ENCODE results near the gene HBP1. TPM values are rescaled to one million over a fixed set of nuclear protein-coding genes. Genes with fewer than 3 reads are reported as not detected.
A peak's percentile ranks its signal among the peaks of the same experiment; 100 is the strongest.

The HBP1 gene
- total RNA-seq, 1 experiment from 2014 or later = 26.8 TPM

DNA sequence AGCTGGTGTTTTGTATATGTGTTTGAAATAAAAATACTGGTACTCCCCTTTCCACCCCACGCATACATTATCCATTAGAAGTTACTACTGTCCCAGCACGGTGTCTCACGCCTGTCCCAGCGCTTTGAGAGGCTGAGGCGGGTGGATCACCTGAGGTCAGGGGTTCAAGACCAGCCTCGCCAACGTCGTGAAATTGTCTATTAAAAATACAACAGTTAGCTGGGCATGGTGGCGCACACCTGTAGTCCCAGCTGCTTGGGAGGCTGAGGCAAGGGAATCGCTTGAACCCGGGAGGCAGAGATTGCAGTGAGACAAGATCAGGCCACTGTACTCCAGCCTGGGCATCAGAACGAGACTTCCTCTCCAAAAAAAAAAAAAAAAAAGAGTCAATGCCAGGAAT, 2.7 kb downstream of the HBP1 start:
- Histone ChIP-seq H3K36me3 (no peaks in the 10 kb centered on the region), H3K4me3 (no peak overlapping the region), H3K27me3 (no peaks in the 10 kb centered on the region), H3K9me3 (no peaks in the 10 kb centered on the region)
- no peak for DNase-seq

DNA sequence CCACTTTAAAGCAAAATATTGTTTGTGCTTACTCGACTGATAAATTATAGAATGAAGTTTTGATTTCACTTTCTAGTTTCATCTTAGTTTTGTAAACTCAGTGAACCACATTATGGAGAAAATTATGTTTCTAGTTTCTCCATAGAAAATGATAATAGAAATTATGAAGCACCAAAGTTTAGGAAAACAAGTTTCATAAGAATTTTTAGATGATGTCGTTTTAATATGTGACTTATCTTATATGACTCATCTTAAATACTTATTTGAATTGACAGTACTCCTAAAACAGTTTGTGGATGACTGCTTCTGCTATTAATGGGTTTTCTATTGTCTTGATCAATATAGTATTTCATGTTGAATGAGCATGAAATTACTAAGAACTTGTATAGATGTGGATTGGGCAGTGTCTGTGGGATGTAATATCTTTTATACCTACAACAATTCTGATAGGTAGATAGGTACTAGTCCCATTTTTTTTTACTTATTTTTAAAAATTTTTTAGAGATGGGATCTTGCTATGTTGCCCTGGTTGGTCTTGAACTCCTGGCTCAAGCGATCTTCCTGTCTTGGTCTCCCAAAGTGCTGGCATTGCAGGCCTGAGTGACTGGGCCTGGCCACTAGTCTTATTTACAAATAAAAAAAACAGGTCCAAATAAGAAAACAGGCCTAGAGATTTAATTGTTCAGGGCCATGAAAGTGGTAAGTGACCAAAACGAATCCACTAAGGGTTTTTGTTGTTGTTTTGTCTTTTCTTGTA, 3.7 kb downstream of the HBP1 start:
- H3K9me3 ChIP-seq = no peaks in the 10 kb centered on the region
- no peak for DNase-seq
- no peak overlapping the region for H3K4me3 ChIP-seq
- H3K36me3 ChIP-seq = no peaks in the 10 kb centered on the region
- H3K27me3 ChIP-seq = no peaks in the 10 kb centered on the region

DNA sequence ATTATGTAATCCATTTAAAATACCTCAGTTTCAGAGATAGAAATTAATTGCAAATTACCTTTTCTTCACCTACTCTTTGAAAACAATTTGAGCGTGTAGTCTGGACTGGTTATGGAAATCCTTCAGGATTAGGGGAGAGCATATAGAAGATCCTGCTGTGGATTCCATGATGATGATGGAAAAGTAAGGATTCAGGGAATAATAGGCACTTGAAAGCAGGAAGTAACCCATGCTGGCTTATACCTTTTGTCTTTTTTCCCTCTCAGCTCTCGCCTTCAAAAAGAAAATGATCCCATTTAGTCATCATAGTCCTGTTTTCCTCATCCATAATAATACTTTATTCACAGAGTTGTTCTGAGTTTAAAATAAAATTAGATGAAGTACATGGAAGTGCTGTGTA, 4.4 kb downstream of the HBP1 start:
- no peak for DNase-seq
- no peaks in the 10 kb centered on the region for H3K36me3 ChIP-seq
- no peaks in the 10 kb centered on the region for H3K27me3 ChIP-seq
- H3K4me3 ChIP-seq = no peak overlapping the region
- no peaks in the 10 kb centered on the region for H3K9me3 ChIP-seq

DNA sequence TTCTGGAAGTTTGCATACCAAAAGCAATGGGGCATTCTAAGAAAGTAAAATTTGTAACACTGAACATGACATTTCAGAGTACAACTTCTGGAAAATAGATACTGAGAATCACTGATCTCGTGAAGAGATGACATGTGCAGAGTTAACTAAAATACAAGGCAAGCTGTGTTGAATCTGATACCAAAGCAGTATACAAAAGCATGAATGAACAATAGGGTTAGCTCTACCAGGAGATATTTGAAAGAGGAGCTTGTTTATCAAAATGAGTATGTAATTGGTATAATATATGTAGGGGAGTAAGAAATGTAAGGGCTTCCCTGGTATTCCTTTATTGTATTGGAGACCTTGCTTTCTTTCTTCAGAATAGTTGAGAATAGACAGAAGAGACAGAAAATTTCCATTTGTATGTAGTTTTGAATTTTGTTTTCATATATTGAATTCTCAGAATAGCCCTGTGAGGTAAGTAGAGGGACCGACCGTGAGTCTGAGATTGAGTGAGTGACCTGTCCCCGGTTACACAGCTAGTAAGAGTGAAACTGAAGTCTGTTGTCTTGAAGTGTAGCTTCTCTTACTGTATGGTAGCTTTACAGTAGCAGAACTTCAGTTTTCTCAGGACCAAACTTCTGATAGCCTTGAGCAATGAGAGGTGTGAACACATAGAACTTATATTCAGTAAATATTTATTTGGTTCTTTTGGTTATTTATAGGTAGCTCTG, 5.0 kb downstream of the HBP1 start:
- Histone ChIP-seq H3K36me3 (no peaks in the 10 kb centered on the region), H3K27me3 (no peaks in the 10 kb centered on the region), H3K4me3 (no peak overlapping the region), H3K9me3 (no peaks in the 10 kb centered on the region)
- no peak for DNase-seq

DNA sequence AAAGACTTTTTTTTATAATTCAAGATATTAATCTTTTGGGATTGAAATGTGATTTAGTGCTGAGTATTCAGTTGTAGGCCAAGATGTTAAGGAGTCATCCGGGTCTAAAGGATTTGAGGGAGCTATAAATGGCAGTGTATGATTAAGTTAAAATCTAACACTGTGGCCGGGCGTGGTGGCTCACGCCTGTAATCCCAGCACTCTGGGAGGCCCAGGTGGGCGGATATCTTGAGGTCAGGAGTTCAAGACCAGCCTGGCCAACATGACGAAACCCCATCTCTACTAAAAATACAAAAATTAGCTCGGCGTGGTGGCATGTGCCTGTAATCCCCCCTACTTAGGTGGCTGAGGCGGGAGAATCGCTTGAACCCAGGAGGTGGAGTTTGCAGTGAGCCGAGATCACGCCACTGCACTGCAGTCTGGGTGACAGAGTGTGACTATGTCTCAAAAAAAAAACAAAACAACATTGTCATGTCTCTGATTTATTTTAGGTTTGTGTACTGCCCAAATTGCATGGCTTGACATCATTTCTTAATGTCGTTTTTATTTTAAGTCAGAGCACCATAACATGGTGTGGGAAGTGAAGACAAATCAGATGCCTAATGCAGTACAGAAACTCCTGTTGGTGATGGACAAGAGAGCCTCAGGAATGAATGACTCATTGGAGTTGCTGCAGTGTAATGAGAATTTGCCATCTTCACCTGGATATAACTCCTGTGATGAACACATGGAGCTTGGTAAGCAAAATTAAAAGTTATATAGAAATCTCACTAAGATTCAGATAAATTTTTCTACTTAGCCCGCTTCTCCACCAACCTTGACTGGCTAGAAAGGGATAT, 10.7 kb downstream of the HBP1 start:
- peak; percentile 4 for DNase-seq
- Histone ChIP-seq H3K36me3 (no peaks in the 10 kb centered on the region), H3K9me3 (no peaks in the 10 kb centered on the region), H3K27me3 (no peaks in the 10 kb centered on the region), H3K4me3 (no peak overlapping the region)

DNA sequence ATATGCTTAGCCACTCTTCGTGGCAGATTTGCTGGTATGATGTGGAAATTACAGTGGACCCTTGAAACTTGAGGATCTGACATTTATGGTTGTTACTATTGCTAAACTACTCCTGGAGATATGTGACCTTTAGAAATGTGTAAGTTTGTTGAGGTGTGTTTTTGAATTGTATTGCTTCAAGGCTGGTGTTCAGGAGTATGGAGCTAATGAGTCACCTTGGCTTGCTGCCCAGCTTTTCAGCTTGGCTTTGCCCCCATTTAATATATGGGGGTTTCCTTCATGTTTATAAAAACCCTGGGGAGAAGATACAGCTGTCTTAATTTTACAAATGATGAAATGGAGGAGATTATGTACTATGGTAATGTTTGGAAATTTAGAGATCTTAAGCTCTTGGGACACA, 11.6 kb downstream of the HBP1 start:
- Histone ChIP-seq H3K36me3 (no peaks in the 10 kb centered on the region), H3K4me3 (no peak overlapping the region), H3K27me3 (no peaks in the 10 kb centered on the region), H3K9me3 (no peaks in the 10 kb centered on the region)
- peak; percentile 54 for DNase-seq

DNA sequence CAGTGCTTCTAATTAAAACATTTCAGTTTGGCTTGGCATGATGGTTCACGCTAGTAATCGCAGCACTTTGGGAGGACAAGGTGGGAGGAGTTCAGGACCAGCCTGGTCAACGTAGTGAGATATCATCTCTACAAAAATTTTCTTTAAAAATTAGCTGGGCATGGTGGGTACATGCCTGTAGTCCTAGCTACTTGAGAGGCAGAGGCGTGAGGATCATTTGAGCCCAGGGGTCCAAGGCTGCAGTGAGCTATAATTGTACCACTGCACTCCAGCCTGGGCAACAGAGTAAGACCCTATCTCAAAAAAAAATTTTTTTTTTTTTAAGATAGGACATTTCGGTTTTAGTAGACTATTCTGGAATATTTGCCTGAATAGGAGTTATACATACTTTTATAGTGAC, 12.4 kb downstream of the HBP1 start:
- Histone ChIP-seq H3K9me3 (no peaks in the 10 kb centered on the region), H3K27me3 (no peaks in the 10 kb centered on the region), H3K36me3 (no peaks in the 10 kb centered on the region), H3K4me3 (no peak overlapping the region)
- DNase-seq = no peak

DNA sequence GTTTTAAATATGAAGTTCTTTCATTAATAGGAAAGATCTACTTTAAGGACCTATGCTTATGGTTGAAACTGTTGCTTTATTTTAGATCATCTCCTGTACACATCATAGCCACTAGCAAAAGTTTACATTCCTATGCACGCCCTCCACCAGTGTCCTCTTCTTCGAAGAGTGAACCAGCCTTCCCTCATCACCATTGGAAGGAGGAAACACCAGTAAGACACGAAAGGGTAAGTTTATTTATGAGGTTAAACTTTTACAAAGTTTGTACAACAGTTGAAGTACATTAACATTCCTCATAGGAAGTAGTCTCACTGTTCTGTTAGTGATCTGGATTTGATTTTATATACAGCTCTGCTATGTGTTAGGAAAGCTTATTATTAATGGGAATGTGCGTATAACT, 16.9 kb downstream of the HBP1 start:
- Histone ChIP-seq H3K36me3 (peaks cover 4% of the 10 kb centered on the region; the same call in 1 of the 2 replicates), H3K9me3 (no peaks in the 10 kb centered on the region), H3K27me3 (no peaks in the 10 kb centered on the region), H3K4me3 (no peak overlapping the region)
- DNase-seq = no peak

DNA sequence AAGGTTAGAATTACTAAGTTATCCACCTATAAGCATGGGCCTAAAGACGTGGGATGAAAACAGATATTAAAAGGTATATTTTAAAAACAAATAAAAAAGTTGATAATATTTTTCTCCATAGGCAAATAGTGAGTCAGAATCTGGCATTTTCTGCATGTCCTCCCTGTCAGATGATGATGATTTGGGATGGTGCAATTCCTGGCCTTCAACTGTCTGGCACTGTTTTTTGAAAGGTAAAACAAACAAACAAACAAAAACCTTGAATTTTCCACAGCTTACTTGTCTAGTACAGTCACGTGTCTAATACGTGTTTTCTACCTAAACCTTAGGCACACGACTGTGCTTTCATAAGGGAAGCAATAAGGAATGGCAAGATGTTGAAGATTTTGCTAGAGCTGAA, 17.4 kb downstream of the HBP1 start:
- no peak overlapping the region for H3K4me3 ChIP-seq
- H3K9me3 ChIP-seq = no peaks in the 10 kb centered on the region
- no peak for DNase-seq
- no peaks in the 10 kb centered on the region for H3K27me3 ChIP-seq
- peaks cover 4% of the 10 kb centered on the region; the same call in 1 of the 2 replicates for H3K36me3 ChIP-seq

DNA sequence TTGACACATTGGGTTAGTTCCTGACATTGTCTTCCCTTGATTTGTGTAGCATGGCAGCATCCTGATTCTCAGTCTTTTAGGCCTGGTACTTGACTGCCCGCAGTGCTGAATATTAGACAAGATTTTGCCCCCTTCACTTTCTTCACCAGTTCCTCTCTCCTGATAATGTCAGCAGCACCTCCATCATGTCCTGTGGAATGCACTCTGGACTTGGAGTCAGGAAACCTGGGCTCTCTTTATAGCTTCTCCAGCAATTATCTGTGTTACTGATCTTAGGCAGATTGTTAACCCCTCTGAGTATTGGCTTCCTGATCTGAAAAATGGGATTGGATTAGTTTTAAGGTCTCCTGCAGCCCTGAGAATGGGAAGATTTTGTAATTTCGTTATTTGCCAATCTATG, 19.0 kb downstream of the HBP1 start:
- no peaks in the 10 kb centered on the region for H3K27me3 ChIP-seq
- no peak overlapping the region for H3K4me3 ChIP-seq
- no peak for DNase-seq
- peaks cover 4% of the 10 kb centered on the region; the same call in 1 of the 2 replicates for H3K36me3 ChIP-seq
- no peaks in the 10 kb centered on the region for H3K9me3 ChIP-seq

DNA sequence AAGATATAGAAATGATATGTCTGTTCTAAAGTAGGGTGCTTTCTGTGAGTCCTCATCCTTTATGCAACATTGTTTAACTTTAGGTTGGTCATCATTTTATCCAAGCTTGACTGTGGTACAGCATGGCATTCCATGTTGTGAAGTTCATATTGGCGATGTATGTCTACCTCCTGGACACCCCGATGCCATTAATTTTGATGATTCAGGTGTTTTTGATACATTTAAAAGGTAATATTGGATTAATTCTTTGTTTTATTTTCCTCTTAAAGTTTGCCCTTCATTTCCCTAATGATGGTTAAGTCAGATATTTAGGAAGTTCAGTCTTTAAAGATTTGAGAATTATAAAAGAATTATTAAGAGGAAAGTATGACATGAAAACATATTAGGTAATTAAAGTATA, 21.3 kb downstream of the HBP1 start:
- Histone ChIP-seq H3K36me3 (peaks cover 4% of the 10 kb centered on the region; the same call in 1 of the 2 replicates), H3K9me3 (no peaks in the 10 kb centered on the region), H3K4me3 (no peak overlapping the region), H3K27me3 (no peaks in the 10 kb centered on the region)
- no peak for DNase-seq

DNA sequence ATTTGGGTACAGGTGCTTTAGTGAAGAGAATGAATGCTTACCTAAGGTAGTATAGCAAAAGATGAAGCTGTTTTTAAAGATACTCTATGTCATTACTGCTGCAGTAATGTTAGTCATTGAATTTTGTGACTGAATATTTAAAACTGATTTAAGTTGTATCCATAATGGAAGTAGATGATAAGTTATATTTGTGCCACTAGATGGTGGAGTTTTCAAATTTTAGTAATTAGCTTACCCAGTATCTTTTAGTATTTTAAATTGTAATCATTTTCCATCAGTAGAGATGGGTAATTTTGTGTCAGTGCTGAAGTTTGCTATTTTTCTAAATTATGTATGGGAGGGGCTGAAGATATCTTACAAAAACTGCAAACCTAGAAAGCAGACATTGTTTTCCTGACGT, 25.2 kb downstream of the HBP1 start:
- DNase-seq = no peak
- Histone ChIP-seq H3K4me3 (no peak overlapping the region), H3K36me3 (no peaks in the 10 kb centered on the region), H3K9me3 (no peaks in the 10 kb centered on the region), H3K27me3 (no peaks in the 10 kb centered on the region)

DNA sequence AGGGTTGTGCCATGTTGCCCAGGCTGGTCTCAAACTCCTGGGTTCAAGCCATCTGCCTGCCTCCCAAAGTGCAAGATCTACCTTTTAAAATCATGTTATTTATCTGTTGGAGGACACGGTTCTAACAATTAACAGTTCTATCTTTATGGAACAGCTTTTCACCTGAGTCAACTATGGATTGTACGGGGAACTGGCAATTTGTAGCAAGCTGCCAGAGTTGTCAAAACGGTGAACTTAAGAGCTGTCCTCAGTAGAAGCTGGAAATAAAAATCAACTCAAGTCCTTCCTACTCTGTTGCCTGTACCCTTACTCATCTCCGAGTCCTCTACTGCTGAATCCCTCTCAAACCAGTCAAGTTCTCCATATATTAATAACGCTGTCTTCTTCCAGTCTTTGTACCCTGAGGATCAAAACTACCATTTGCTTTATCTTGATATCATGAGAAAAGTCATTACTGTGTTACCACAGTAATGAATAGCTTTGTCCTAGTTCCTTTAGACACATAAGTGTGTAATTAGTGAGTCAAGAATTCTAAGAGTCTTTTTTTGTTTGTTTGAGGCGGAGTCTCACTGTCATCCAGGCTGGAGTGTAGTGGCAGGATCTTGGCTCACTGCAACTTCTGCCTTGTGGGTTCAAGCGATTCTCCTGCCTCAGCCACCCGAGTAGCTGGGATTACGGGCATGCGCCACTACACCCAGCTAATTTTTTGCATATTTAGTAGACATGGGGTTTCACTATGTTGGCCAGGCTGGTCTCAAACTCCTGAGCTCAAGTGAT, 28.2 kb downstream of the HBP1 start:
- no peak for DNase-seq
- Histone ChIP-seq H3K36me3 (no peaks in the 10 kb centered on the region; the same call in 1 of the 2 replicates), H3K4me3 (no peak overlapping the region), H3K9me3 (no peaks in the 10 kb centered on the region), H3K27me3 (no peaks in the 10 kb centered on the region)

DNA sequence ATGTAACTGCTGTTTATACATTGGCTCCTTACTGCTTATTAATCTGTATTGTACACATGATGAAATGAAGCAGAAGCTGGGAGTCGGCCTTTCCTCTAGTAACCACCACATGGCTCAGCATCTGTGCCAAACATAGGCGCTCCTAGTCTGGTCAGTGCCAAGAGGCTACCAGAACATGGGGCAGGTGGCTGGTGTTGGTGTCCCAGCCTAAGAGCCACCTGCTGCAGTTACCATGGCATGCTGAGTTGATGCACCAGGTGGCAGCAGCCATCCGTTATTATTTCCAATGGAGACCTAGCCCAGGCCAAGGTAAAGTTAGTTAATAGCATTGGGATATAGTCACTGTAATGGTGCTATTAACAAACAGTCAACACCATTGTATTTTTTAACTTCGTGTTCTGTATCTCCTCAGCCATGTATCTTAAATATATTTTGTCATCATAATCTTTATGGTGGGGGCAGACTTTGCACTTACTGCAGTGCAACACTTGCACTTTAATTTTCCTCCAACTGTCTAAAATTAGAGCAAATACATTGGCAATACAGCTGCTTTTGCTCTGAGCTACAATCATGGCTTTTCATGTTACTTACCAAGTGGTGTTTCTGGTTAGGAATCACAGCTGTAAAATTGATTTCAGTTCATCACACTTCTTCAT, 33.1 kb downstream of the HBP1 start:
- peak; percentile 3 for DNase-seq
- Histone ChIP-seq H3K27me3 (no peaks in the 10 kb centered on the region), H3K4me3 (no peak overlapping the region), H3K36me3 (no peaks in the 10 kb centered on the region; the same call in 1 of the 2 replicates), H3K9me3 (no peaks in the 10 kb centered on the region)

DNA sequence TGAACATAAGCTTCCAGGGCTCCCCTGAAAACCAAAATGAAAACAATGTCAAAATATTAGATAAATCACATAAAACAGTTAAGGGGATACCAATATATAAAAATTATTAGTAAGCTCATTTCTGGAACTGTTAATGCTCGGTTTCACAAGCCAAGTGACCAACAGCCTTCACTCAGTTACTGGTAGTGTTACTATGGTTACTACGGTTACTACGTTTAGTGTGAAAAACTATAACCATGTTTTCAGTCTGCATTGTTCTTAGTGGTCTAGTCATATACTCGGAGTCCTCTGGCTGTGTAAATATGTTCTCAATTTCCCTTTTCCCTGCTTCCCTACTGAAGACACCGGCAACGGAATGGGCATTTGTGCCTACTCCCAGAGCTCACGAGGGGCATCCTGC, 34.8 kb downstream of the HBP1 start:
- H3K36me3 ChIP-seq = no peaks in the 10 kb centered on the region; the same call in 1 of the 2 replicates
- no peaks in the 10 kb centered on the region for H3K9me3 ChIP-seq
- no peaks in the 10 kb centered on the region for H3K27me3 ChIP-seq
- DNase-seq = no peak
- H3K4me3 ChIP-seq = no peak overlapping the region

DNA sequence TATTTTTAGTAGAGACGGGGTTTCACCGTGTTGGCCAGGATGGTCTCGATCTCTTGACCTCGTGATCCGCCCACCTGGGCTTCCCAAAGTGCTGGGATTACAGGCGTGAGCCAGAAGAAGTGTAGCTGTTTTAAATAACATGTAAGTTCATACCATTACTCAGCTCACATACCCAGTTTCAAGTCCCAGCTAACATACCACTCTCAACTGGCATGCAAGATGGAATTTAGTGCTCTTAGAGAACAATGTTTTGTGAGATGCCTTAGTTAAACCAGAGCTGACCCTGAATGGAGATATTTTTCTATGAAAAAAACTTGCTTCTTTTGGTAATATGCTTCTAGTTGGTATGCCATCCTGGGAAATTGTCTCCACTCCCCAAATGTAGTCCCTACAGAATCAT, 37.3 kb downstream of the HBP1 start:
- Histone ChIP-seq H3K9me3 (no peaks in the 10 kb centered on the region), H3K36me3 (no peaks in the 10 kb centered on the region), H3K27me3 (no peaks in the 10 kb centered on the region), H3K4me3 (no peak overlapping the region)
- DNase-seq = no peak

Data from MG63 (cell line).